Measurements from ENCODE around the gene YBX1.
"Not testable (repeated sequence)": the region's sequence is repeated elsewhere in the genome, so short reads cannot be mapped to it uniquely, and the experiment has no call there.

YBX1 gene

DNA sequence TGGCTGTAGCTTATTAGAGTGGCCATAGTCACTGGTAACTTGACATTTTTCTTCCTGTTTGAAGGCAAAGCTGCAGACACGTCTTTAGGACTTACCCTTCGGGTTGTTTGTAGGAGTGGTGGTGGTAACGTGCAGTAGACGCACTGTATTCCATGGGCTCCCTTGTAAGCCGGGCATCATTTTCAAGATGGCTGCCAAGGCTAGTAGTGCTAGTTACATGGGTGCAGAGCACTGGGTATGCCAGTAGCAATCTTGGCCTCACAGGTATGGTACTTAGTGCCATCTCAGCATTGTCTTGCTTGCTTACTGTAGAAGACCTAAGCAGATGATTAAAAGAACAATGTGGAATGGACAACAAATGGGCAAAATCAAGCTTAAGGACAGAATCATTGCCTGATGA, 1.9 kb downstream of the YBX1 start:
- no peak for DNase-seq

GRCh38 chr1:42686418-42686817, 4.2 kb downstream of the YBX1 start:
- DNase-seq = no peak

DNA sequence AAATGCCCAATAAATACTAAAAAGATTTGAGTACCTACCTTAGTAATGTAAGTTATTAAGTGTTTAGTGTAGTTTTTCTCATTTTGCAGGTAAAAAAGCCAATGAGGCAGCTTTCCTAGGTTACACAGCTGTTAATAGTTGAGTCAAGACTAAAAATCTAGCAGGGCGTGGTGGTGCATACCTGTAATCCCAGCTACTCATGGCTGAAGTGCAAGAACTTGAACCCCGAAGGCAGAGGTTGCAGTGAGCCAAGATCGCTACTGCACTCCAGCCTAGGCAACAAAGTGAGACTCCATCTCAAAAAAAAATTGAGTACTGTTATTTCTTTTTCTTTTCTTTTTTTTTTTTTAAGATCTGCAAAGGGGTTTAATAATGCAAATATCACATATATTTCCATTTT, 7.7 kb downstream of the YBX1 start:
- DNase-seq = no peak

DNA sequence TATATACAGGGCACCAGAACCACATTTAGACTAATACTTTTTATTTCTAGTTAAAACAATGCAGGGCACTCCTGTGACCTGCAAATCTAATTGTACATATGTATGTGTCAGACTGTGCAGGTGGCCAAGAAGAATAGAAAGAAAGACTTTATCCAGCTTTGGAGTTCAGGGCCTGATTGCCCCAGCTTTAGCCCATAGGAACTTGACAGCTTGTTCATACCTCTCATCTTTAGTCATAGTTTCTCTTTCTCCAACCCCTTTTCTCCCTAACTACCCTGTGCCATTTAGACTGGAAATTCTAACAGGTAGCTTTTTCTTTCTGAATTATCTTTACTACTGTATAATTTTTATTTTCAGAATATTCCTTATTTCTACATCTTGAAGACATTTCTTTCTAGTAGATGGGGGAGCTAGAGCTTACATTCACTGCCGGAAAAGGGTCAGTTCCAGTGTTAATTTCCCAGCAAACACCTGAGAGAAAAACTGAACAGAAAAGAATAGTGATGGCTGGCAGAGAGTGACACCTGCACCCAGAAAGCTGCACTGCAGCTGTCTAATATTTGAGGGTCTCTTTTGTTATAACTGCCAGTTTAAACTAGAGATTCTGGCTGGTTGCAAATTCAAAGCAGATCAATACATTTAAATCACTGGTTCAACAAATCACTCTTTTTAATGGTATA, 8.4 kb downstream of the YBX1 start:
- no peak for DNase-seq

DNA sequence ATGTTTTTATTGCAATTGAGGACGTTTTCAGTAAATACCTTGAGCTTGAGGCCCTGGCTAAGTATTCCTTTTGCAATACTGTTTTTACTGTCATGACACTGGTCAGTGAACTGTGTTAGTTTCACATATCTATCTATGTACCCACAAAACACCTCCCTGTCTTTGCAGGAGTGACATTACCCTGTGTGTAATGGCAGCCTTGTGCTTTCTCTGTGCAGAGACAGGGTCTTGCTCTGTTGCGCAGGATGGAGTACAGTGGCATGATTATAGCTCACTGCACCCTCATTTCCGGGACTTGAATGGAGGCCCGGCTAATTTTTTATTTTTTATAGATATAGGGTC, 8.9 kb downstream of the YBX1 start:
- no peak for DNase-seq

DNA sequence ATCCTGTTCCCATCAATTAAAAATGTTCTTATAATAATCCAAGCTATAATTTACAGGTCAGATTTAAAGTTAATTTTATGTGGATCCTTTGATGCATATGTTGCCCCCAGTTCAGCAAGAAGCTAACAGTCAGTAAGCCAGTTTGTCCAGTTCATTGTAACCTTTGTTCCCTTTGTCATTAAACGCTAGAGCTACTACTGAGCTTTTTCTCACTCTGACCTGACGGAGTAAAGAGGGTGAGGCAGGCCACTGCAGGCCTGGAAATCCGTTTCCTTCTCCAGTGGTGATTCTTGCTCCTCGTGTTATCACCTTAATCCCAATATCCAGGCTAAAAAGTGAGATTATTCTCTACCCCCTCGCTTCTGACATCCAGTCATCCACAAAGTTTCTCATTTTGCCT, 10.2 kb downstream of the YBX1 start:
- no peak for DNase-seq

DNA sequence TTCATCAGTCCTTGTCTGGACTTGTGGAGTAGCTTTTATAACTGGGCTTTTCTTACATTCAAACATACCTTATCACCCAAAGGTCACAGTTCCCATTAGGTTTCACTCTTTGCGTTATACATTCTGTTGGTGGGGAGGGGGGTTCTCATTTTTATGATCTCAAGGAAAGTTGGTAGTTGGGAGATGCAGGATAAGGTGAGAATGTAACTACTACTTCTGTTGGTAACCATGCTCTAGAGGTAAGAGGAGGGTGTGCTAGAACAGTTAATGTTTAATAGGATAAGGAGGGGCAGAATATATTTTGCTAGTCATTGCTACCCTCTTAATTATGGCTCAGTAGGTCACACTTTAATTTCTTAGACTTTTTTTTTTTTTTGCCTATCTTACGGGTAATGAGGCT, 10.7 kb downstream of the YBX1 start:
- DNase-seq = no peak

GRCh38 chr1:42698081-42698813, 16.0 kb downstream of the YBX1 start:
- no peak for DNase-seq

GRCh38 chr1:42700006-42700405, 17.8 kb downstream of the YBX1 start:
- DNase-seq = no peak

GRCh38 chr1:42703888-42704464, 21.8 kb downstream of the YBX1 start:
- DNase-seq = no peak

- DNase-seq = not testable (repeated sequence)
These were observed 30.6 kb downstream of the YBX1 start for GRCh38 chr1:42712808-42713207.

DNA sequence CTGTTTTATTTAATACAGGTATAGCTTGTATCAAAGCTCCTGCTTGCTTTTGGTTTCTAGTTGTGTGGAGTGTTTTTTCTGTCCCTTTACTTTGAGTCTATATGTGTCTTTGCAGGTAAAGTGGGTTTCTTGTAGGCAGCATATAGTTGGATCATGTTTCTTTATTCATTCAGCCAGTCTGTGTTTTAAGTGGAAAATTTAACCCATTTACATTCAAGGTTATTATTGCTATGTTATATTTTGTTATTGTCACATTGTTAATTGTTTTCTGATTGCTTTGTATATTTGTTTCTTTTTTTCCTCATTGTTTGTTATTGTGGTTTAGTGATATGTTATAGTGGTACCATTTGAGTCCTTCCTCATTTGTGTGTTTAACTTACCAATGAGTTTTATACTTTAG, 31.1 kb downstream of the YBX1 start:
- DNase-seq = no peak

- DNase-seq = not testable (repeated sequence)
These were observed 32.2 kb downstream of the YBX1 start for GRCh38 chr1:42714441-42714840.

DNA sequence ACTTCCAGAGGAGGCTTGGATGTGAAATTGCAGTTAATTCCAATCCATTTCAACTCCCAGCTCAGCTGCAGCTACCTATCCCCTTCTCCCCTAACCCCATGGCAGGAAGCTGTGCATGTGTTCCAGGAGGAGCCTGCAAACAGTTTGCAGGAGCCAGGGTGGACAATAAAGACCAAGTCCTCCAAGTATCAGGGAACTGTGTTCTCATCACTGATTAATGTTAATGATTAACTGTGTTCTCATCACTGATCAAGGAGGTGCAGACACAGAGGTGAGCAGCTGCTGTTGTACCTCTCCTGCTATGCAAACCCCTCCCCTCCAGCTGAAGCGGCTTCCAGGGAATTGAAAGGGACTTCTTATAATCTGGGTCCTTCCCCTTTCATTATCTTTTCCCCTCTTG, 38.6 kb downstream of the YBX1 start:
- DNase-seq = no peak

DNA sequence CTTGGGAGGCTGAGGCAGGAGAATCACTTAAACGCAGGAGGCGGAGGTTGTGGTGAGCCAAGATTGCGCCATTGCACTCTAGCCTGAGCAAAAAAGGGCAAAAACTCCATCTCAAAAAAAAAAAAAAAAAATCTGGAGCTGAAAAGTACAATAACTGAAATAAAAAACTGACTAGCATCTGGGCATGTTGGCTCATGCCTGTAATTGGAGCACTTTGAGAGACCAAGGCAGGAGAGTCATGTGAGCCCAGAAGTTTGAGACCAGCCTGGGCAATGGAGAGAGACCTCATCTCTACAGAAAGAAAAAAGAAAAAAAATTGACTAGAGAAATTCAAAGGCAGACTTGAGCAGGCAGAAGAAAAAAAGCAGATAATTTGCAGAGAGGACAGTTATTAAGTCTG, 39.7 kb downstream of the YBX1 start:
- no peak for DNase-seq

- not testable (repeated sequence) for DNase-seq
These were observed 40.2 kb downstream of the YBX1 start for GRCh38 chr1:42722403-42722802.

- DNase-seq = no peak
These were observed 41.3 kb downstream of the YBX1 start for GRCh38 chr1:42723511-42723910.

- not testable (repeated sequence) for DNase-seq
These were observed 43.6 kb downstream of the YBX1 start for GRCh38 chr1:42725820-42726219.

GRCh38 chr1:42730002-42730401, 47.8 kb downstream of the YBX1 start:
- no peak for DNase-seq

GRCh38 chr1:42730988-42731387, 48.8 kb downstream of the YBX1 start:
- DNase-seq = no peak

DNA sequence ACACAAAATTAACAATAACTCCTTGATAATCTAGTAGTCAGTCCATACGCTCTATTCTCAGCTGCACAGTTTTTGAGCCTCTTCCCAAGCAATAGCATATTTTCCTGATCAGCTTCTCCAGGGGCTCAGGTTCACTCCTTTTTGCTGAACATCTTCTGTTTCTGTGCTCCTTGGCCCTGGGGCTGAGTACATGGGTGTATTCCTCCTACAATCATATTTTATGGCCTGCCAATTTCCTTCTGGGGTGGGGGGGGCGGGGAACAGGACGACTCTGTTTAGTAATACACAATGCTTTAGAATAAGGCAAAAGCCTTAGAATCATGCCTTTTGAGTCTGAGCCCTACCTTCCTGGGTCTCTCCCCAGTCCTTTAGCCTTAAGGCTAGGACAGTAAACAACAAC, 49.4 kb downstream of the YBX1 start:
- no peak for DNase-seq

- no peak for DNase-seq
These were observed 50.0 kb downstream of the YBX1 start for GRCh38 chr1:42732126-42732680.

DNA sequence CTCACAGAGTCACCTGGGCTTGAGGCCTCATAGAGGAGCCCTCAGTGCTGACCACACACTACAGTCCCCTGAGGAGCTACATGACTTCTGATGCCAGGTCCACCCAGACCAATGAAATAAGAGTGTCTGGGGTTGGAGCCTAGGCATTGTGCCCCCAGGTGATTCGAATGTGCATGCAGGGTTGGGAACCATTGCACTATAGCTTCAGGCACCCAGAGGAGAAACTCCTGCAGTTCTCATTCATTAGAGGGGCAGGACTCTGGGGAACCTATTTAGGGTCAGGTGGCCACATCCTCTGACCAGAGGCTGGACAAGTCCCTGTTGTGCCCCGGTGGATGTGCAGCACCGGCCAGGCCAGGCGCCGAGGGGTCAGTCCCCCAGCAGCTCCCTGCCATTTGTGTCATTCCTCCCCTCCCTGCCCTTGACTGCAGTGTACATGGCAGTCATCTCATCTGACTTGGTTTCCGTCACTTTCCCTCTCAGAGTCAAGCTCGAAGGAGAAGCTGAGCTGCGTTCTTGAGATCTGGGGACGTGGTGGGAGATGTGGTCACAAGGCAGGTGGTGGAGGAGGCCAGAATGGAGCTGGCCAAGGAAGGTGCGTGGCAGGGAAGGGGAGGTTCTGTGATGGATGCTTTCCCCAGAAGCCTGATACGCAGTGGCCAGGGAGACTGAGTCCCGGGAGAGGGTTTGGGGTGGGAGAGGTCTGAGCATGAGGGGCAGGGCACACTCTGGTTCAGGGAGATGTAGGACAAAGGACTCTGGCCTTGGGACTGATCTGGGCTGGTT, 51.4 kb downstream of the YBX1 start:
- no peak for DNase-seq

Measured in right kidney (tissue), 1 donor.